HCT116 (cell line): ENCODE measurements around the gene NIPA2.

Source experiments
- ATF3 ChIP-seq: IDR thresholded peaks from 2 replicates; pipeline ENCODE4 v1.6.1; 2012
- CTCF ChIP-seq, 3 experiments: fragments of 200-600 bp in 1 of 3; sonication (generic) in 1 of 3; IDR thresholded peaks in 2 of 3; conservative IDR thresholded peaks in 1 of 3; 2 replicates each; pipeline ENCODE4 v1.5.1; 2012 to 2017; ENCODE audit warnings: low read depth in 2 of 3, low read length in 2 of 3, antibody characterized with exemption in 1 of 3, borderline replicate concordance in 1 of 3, control low read depth in 1 of 3, mild to moderate bottlenecking in 1 of 3, mixed read lengths in 1 of 3, mixed run types in 1 of 3, moderate library complexity in 1 of 3; ENCODE audit not compliant: insufficient read depth in 1 of 3
- EGR1 ChIP-seq: IDR thresholded peaks from 2 replicates; pipeline ENCODE4 v1.6.1; 2012; ENCODE audit warnings: low read depth
- EZH2 ChIP-seq: fragments of 200-600 bp; sonication (generic); IDR thresholded peaks from 2 replicates; pipeline ENCODE4 v1.6.1; 2017; ENCODE audit warnings: antibody characterized with exemption, mixed run types
- EZH2phosphoT487 ChIP-seq: fragments of 200-600 bp; IDR thresholded peaks from 2 replicates; pipeline ENCODE4 v1.6.1; 2018; ENCODE audit warnings: antibody characterized with exemption, borderline replicate concordance
- POLR2A ChIP-seq: IDR thresholded peaks from 2 replicates; pipeline ENCODE4 v1.7.0; 2011; ENCODE audit warnings: borderline replicate concordance; ENCODE audit not compliant: insufficient read depth, insufficient read length; ENCODE audit errors: extremely low read depth
- POLR2AphosphoS5 ChIP-seq: IDR thresholded peaks from 2 replicates; pipeline ENCODE4 v1.6.1; 2011; ENCODE audit warnings: mild to moderate bottlenecking, low read depth, low read length, moderate library complexity
- RAD21 ChIP-seq: IDR thresholded peaks from 2 replicates; pipeline ENCODE4 v1.6.1; 2012; ENCODE audit warnings: low read depth, mild to moderate bottlenecking
- SIN3A ChIP-seq: IDR thresholded peaks from 2 replicates; pipeline ENCODE4 v1.6.1; 2012; ENCODE audit warnings: low read depth
- ZNF274 ChIP-seq: fragments of 200-500 bp; sonication (Bioruptor generic); IDR thresholded peaks from 2 replicates; pipeline ENCODE4 v1.6.1; 2014; ENCODE audit warnings: mild to moderate bottlenecking, low read depth, low read length, inconsistent platforms
- TF ChIP-seq, protein P1 (sequence below): IDR thresholded peaks from 2 replicates; pipeline ENCODE4 v1.6.1; 2012; ENCODE audit warnings: low read depth
- TF ChIP-seq, protein P2 (sequence below): IDR thresholded peaks from 2 replicates; pipeline ENCODE4 v1.6.1; 2012

- no peak for TF ChIP-seq EZH2phosphoT487
- TF ChIP-seq EZH2, result no peak
- no peak for TF ChIP-seq CTCF (IDR thresholded peaks at IDR 0.05 in 2 of 3, conservative IDR thresholded peaks at IDR 0.05 in 1 of 3; ENCODE audit: borderline replicate concordance in 1 of 3, insufficient read depth in 1 of 3, low read depth in 2 of 3, low read length in 2 of 3)
- TF ChIP-seq POLR2A, result no peak
- TF ChIP-seq, protein P1, sequence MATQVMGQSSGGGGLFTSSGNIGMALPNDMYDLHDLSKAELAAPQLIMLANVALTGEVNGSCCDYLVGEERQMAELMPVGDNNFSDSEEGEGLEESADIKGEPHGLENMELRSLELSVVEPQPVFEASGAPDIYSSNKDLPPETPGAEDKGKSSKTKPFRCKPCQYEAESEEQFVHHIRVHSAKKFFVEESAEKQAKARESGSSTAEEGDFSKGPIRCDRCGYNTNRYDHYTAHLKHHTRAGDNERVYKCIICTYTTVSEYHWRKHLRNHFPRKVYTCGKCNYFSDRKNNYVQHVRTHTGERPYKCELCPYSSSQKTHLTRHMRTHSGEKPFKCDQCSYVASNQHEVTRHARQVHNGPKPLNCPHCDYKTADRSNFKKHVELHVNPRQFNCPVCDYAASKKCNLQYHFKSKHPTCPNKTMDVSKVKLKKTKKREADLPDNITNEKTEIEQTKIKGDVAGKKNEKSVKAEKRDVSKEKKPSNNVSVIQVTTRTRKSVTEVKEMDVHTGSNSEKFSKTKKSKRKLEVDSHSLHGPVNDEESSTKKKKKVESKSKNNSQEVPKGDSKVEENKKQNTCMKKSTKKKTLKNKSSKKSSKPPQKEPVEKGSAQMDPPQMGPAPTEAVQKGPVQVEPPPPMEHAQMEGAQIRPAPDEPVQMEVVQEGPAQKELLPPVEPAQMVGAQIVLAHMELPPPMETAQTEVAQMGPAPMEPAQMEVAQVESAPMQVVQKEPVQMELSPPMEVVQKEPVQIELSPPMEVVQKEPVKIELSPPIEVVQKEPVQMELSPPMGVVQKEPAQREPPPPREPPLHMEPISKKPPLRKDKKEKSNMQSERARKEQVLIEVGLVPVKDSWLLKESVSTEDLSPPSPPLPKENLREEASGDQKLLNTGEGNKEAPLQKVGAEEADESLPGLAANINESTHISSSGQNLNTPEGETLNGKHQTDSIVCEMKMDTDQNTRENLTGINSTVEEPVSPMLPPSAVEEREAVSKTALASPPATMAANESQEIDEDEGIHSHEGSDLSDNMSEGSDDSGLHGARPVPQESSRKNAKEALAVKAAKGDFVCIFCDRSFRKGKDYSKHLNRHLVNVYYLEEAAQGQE, result no peak
- no peak for TF ChIP-seq SIN3A
- TF ChIP-seq ATF3, result no peak
- TF ChIP-seq RAD21, result no peak
- no peak for TF ChIP-seq ZNF274
- no peak for TF ChIP-seq EGR1
- no peak for TF ChIP-seq POLR2AphosphoS5
- TF ChIP-seq, protein P2, sequence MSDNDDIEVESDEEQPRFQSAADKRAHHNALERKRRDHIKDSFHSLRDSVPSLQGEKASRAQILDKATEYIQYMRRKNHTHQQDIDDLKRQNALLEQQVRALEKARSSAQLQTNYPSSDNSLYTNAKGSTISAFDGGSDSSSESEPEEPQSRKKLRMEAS, result no peak
Measured at GRCh38 chr15:22831473-22831872, 7.0 kb upstream of the NIPA2 start.
